Measurements from ENCODE around the gene ADGRB3.
"Not testable (repeated sequence)": the region's sequence is repeated elsewhere in the genome, so short reads cannot be mapped to it uniquely, and the experiment has no call there.

The ADGRB3 gene

DNA sequence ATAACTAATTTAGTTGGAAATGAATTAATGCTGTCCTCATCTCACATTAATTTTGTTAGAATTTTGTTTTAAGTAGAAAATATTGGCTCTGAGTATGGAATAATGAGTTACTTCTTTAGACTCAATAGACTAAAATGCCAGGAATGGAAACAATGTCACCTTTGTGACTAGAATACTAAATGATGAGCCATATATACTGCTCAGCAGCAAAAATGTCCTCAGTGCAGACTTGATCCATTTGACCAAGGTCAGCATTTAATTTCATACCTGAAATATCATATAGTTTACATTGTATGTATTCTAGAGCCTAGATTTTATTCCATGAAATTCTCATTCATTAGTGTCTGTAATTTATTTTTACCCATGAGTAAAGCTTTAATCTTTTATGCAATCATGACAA, 217.7 kb downstream of the ADGRB3 start:
- DNase-seq: no peak

DNA sequence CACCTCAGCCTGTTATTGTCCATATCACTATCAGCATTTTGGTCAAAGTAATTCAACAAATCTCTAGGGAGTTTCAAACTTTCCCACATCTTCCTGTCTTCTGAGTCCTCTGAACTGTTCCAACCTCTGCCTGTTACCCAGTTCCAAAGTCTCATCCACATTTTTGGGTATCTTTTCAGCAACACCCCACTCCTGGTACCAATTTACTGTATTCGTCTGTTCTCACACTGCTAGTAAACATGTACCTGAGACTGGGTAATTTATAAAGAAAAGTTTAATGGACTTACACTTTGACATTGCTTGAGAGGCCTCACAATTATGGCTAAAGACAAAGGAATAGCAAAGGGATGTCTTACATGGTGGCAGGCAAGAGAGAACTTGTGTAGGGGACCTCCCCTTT, 224.2 kb downstream of the ADGRB3 start:
- no peak for DNase-seq

DNA sequence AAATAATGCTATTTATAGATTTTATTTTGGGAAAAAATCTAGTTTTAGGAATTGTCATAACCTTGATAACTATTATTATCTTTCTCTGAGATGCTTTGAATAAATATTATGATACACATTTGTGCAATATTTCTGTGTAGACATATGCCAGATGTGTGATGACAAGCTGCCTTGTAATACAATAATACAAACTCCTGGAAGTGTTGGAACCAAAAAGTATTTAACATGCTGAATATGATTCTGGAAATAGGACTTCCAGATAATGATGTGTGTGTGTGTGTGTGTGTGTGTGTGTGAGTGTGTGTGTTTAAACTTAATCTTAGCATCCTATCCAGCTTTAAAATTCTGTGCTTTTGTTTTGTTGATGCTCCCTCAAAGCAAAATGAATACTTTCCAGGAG, 233.6 kb downstream of the ADGRB3 start:
- no peak for DNase-seq

DNA sequence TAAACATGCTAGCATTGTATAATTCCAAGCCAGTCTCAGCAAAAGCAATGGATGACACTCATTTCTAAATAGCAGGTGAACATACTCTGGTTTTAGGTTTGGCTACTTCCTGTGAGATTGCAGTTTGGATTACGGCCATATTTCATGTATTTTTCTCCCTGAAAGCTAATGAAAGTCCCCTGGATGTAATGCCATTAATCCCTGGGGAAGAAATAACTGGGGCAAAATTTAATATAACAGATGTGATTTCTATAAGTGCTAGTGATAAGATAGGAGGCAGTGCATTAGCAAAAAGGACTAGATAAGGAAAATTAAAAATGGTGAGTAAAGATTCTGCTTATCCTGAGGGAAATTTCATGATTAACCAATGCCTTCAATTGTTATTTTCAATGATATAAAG, 238.2 kb downstream of the ADGRB3 start:
- no peak for DNase-seq

DNA sequence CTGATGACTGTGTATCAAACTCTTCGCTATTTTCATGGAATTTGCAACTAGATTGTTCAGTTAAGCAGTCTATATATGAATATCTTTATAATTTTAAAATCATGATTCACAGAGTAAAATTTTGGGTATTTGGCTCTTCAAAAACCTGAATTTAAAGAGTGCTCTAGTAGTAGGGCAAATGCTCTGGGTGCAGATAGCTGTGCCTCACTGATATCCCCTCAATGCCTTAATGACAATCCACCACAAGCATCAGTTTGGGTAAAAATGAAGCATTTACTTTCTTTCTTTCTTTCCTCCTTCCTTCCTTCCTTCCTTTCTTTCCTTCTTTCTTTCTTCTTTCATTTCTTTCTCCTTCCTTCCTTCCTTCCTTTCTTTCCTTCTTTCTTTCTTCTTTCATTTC, 239.7 kb downstream of the ADGRB3 start:
- no peak for DNase-seq

DNA sequence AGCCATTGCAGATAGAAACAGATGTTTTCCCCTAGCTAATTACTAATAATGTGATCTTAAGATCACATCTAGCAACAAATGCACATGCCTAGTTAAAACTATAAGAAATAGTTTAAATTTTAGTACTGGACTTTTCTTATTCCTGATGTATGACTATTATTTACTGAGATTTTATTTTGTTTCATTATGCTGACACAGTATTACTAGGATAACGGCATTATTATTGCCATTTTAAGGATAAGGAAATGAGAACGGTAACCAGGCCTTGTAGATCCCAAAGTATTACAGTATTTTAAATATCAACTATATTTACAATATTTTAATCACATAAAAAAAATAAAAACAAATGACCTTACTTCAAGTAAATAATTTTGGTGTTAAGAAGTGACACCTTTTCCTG, 240.3 kb downstream of the ADGRB3 start:
- DNase-seq: no peak

DNA sequence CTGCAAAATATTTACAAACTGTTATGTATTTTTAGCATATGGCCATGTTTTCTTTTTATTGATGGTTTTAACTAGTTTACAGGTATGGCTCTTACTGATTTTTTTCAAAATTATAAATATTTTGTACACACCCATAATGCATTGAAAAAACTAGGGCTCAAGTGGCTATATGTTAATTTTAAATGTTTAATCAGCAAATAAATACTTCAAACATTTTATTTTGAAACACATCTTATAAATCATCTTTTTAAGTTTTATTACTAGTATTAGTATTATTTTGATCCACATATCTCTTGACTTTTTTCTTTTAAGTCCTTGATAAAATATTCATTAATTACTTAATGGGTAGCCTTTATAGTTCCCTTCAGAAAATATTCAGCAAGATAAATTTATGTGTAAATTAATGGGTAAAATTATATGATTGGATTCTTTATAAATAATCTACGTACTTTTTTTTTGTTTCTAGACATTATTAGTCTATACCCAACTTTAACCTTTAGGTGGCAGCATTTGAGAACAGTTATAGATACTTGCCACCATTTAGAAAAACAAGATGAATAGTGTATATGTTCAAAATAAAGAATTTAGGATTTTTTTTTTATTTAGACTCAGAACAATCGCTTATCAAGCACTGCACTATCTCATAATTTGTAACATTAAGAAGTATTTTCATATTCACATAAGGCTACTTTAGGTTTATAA, 241.9 kb downstream of the ADGRB3 start:
- DNase-seq: no peak

DNA sequence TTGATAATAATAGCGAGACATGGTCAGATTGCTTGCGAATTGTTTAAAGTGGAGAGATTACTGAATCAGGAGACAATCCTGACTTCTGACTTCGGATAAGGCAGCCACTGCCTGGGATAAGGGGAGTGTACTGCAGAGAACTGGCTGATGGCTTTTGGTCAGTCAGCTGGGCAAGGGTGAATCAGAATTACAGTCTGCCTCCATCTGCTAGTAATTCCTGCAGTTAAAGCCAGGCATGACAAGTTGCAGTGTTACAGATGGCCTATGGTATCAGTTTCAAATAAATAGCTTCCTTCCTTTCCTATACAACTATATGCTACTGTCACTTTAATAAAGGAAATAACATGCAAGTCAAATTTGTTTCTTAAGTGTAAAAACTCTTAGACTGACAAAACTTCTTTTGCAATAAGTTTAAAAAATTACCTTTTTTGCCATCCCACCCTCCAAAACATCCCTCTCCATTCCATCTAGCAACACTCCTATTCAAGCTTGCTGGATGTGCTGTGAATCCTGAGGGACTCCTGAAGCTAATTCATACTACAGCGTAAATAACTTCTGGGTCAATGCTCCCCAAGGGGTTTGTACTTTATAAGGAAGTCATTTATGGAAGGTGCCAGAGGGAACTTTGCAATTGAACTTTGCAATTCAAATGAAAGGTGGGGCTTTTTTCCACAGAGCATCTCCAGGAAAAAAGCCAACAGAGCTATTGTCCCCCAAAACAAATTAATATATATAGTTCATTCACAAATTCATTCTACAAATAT, 245.2 kb downstream of the ADGRB3 start:
- peak; percentile 56 for DNase-seq

DNA sequence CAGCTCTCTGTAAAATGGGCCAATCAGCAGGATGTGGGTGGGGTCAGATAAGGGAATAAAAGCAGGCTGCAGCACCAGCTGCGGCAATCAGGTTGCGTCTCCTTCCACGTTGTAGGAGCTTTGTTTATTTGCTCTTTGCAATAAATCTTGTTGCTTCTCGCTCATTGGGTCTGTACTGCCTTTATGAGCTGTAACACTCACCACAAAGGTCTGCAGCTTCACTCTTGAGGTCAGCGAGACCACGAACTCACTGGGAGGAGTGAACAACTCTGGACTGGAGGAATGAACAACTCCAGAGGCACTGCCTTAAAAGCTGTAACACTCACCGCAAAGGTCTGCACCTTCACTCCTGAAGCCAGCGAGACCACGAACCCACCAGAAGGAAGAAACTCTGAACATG, 248.2 kb downstream of the ADGRB3 start:
- DNase-seq: not testable (repeated sequence)

DNA sequence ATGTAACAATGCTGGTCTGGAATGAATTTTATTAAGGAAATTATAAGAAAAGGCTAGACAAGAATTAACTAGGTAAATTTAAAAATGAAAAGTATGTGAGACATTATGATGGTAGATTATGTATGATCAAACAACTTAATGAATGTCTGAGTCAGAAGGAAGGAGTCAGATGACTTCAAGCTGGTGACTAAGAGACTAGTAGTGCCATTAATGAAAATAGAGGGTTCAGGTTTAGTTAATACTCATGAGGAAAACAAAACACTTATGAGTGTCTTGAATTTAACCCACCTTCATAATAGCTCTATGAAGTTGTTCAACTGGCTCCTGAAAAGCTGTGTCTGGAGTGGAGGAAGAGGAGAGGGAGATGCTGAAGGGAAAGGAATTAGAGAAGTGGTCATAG, 256.3 kb downstream of the ADGRB3 start:
- DNase-seq: no peak

DNA sequence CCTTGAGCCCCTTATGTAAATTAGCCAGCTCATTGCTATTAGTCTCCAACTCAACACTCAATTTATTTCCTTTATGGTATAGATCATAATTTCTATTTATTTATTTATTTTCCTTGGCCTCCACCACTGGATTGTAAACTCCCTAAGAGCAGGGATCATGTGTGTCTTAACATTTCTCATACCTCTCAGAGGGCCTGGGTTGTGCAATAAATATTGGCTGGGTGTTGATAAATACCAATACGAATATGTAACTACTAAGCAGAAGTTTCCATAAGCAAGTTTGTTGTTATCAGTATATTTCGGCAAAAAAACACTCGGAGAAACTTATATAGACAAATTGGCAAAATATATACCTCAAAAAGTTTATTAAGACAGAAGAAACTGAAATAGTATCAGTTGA, 257.4 kb downstream of the ADGRB3 start:
- DNase-seq: no peak

DNA sequence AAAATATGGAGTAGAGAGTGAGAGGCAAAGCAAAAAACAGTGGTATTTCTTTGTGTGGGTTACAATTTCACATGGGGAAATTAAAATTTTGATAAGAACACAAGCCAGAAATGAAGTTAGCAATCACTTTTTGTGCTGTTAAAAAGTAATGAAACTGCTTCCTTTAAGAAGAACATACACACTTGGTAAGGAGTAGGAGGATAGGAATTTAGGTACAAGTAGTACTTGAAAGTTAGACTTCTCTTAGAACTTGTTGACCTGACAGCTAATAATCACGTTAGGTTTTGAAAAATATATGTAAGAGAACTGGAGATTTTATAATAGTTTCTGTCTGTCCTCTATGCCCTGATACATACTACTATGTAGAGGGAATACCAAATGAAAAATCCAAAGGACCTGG, 260.8 kb downstream of the ADGRB3 start:
- no peak for DNase-seq

DNA sequence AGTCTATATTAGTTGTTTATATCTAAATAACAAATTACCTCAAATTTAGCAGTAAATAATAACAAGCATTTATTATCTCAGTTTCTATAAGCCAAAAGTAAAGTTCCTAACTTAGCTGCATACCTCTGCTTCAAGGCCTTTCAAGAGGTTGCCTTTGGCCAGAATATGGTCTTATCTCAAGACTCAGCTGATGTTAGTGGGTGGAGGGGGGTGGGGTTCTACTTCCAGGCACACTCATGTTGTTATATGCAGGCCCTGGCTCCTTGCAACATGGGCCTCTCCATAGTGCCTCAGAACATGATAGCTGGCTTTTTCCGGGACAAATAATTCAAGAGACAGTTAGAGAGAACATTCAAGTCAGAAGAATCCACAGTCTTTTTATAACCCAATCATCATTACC, 266.0 kb downstream of the ADGRB3 start:
- DNase-seq: no peak

DNA sequence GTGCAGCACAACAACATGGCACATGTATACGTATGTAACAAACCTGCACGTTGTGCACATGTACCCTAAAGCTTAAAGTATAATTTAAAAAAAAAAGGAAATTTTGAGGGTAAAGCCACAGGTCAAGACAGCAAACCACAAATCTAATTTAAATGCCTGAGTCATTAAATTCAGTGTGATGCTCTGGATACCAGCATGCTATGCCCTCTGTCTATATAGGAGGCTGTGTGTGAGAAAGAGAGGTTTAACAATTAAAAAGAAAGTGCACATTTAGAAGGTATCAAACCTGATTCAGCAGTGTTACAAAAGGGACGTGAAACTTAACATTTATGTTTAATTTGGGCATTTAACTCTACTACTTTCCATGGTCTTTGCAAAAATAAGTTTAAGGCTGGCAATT, 276.3 kb downstream of the ADGRB3 start:
- DNase-seq: no peak

DNA sequence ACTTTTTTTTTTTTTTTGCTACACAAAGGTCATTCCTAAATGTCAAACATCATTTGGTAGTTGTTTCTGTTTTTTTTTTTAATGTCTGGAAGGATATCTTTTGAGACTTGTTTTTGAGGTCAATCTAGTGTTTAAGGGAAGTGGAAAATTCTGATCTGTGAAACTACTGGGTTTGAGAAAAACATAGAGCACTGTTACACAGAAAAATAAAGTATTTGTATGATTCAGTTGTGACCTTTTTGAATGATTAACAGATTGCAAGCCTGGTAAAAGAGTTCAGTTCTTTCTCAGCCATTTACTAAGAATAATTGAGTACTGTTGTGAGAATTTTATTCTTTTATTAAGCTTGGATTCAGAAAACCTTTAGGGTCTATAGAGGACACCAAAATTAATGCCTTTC, 276.7 kb downstream of the ADGRB3 start:
- no peak for DNase-seq

DNA sequence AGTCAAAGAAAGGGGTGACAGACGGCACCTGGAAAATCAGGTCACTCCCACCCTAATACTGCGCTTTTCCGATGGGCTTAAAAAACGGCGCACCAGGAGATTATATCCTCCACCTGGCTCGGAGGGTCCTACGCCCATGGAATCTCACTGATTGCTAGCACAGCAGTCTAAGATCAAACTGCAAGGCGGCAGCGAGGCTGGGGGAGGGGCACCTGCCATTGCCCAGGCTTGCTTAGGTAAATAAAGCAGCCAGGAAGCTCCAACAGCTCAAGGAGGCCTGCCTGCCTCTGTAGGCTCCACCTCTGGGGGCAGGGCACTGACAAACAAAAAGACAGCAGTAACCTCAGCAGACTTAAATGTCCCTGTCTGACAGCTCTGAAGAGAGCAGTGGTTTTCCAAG, 277.7 kb downstream of the ADGRB3 start:
- DNase-seq: not testable (repeated sequence)

DNA sequence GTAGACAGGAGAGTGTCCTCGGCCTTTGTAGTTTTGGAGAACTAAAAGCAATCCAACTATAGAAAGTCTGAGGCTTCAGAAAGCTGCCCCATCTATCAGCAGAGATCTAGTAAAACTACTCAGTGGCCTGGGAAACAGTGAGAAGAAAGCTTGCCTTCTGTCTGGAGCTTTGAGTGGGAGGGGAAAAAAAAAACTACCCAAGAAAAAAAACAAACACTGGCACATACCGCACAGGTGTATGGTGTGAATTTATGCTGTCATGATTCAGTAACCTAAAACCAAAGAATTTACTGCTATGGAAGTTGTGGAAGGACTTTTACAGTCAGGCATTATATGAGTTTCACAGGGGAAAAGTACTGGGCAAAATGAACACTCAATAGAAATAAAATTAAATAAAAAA, 280.5 kb downstream of the ADGRB3 start:
- no peak for DNase-seq

DNA sequence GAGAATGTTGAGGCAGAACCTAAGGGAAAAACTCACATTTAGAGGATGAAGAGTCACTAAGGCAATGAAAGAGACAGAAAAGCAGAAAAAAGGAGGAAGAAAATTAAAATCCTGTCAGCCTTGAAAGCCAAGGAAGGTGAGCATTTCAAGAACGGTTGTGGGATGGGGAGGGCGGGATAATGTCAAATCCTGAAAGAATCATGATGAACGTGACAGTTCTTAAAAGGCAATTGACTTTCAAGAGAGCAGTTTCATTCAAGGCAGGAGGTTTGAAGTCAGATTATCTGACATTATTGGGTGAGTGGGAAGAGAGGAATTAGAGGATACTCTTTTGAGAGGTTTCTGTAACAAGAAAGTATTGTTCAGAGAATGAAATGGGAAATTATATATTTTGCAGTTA, 284.5 kb downstream of the ADGRB3 start:
- DNase-seq: no peak

DNA sequence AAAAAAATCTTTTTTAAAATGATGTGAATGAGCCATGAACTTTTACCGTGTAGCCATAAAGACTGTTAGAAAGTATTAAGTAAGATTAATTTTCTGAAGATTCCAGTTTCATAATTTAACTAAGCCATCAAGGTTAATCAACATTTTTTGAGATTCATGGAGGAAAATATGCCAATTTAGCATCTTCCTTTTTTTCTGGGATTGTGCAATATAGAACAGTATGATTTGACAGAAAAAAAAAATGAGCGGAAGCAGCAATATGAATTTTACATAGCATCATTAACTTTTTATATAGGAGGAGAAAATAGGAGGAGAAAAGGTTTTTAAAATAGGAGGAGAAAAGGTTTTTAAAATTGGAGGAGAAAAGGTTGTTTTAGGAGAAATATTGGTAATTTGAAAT, 306.3 kb downstream of the ADGRB3 start:
- DNase-seq: no peak

DNA sequence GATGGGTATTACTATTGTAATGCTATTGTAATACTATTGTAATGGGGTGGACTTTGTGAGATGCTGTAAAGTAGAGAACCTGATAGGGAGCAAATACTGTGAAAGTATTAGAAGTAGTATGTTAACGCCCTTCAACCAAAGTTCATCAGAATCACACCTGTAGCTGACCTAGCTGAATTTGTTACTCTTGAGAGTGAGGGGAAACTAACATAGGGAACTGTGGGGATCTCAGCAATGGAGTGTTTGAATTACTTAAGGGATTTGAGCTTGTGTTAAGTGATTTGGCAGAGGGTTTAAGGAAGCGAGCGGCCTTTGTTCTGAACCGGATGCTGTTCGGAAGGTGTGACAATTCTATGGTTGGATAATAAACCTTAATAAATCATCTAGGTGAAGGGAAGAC, 312.6 kb downstream of the ADGRB3 start:
- DNase-seq: no peak

DNA sequence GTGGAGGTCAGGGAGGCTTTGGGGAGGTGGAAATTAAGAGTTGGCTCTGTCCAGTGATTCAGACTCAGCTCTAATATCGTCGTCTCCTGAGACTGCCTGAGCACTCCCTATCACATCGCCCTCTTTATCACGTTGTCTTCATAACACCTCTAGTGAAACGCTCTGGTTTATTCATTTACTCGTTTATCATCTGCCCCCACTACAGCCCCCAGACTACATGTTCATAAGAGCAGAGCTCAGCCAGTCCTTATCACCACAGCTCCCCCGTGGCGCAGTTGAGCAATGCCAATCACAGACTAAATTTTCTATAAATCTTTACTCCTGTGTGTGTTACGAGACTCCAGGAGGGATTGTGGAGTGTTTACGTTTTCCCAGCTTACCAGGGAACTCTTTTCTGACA, 316.2 kb downstream of the ADGRB3 start:
- DNase-seq: no peak

DNA sequence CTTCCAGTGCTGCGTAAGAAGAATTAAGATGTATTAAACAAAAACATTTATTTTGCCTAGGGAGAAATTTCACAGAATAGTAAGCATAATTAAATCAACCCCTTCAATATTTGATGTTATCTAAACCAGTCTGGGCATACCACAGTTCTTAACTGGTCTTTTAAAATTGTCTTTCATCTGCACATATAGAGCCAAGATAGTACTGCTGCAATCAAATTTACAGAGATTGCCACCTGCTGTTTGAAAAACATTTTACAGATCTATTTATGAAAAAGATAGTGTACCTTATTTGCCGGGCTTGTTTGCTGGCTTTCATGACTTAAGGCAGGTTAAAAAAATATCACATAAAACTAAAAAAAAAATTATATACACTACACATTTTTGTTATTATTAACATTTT, 323.2 kb downstream of the ADGRB3 start:
- DNase-seq: no peak

DNA sequence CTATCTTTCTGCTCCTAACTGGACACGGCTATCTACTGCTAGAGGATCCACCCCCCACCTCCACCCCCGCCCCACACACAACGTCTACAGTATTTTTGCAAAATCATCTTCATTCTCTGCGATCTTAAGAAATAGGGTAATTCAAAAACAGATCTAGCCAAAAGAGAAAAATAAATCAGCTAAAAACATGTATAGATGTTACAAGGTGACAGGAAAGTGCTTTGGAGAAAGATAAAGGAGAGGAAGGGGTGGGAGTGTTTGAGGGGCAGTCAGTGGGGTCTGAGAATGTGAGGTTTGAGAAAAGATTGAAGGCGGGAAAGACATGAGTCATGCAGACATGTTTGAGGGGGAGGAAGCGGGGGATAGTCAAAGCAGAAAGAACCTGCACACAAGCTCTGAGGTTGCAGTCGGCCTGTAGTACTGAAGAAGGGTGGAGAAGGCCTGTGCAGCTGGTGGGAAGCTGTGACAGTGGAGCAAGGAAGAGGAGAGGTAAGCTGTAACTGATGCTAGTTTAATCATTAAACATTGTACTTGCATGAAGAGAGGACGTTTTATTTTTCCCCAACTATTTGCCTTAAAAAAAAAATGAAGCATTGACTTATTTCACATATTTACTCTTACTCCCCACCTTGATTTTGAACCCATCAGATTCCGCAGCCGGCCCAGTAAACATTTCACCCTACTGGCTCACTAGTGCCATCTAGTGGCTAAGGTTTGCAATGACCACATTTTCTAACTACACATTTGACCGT, 332.6 kb downstream of the ADGRB3 start:
- peak; percentile 61 for DNase-seq

DNA sequence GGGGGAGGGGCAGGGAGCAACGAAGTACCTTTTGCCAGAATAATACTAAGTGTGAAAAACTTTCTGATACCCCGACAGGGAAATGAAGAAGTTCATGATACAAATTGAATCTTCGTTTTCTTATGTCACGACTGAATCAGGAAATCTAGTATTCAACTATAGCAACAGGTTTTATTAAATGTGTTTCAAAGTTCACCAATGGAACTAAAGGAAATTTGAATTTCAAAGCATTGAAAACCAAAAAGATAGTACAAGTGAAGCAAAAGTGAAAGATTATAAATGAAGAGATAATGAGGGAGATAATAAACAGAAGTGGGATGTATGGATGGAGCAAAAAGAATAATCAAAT, 333.2 kb downstream of the ADGRB3 start:
- no peak for DNase-seq
